Measurements from ENCODE around the gene VPS11.
A peak's percentile ranks its signal among the peaks of the same experiment; 100 is the strongest.

VPS11 gene

GRCh38 chr11:119088406-119088805 is 20.8 kb downstream of the VPS11 start:
- no peak for DNase-seq (ENCODE audit: low read depth in 2 of 2)
- no peak overlapping the region for H3K4me3 ChIP-seq (replicated peaks in 1 of 2; ENCODE audit: low read depth in 2 of 2, low read length in 2 of 2)
- TF ChIP-seq CTCF (IDR thresholded peaks at IDR 0.05; ENCODE audit: low read depth, low read length), result no peak

GRCh38 chr11:119089319-119089718 is 21.7 kb downstream of the VPS11 start:
- no peak overlapping the region for H3K4me3 ChIP-seq (replicated peaks in 1 of 2; ENCODE audit: low read depth in 2 of 2, low read length in 2 of 2)
- no peak for DNase-seq (ENCODE audit: low read depth in 2 of 2)
- TF ChIP-seq CTCF (IDR thresholded peaks at IDR 0.05; ENCODE audit: low read depth, low read length), result no peak

GRCh38 chr11:119091178-119091577 is 23.6 kb downstream of the VPS11 start:
- TF ChIP-seq CTCF (IDR thresholded peaks at IDR 0.05; ENCODE audit: low read depth, low read length), result no peak
- DNase-seq (ENCODE audit: low read depth in 2 of 2), result peak in 1 of 2 donors; percentile 27
- H3K4me3 ChIP-seq (replicated peaks in 1 of 2; ENCODE audit: low read depth in 2 of 2, low read length in 2 of 2), result no peak overlapping the region

- peak overlapping the region in 1 of 2 donors; percentile 81 for H3K4me3 ChIP-seq (replicated peaks in 1 of 2; ENCODE audit: low read depth in 2 of 2, low read length in 2 of 2)
- TF ChIP-seq CTCF (IDR thresholded peaks at IDR 0.05; ENCODE audit: low read depth, low read length), result no peak
- DNase-seq (ENCODE audit: low read depth in 2 of 2), result no peak
These were observed 24.6 kb downstream of the VPS11 start for GRCh38 chr11:119091966-119092879.

- peak overlapping the region; percentile 73 to 81 for H3K4me3 ChIP-seq (replicated peaks in 1 of 2; ENCODE audit: low read depth in 2 of 2, low read length in 2 of 2)
- TF ChIP-seq CTCF (IDR thresholded peaks at IDR 0.05; ENCODE audit: low read depth, low read length), result no peak
- peak; percentile 34 to 41 for DNase-seq (ENCODE audit: low read depth in 2 of 2)
These were observed 25.5 kb downstream of the VPS11 start for GRCh38 chr11:119092880-119093842.

GRCh38 chr11:119093942-119094815 is 26.6 kb downstream of the VPS11 start:
- peak overlapping the region; percentile 73 to 81 for H3K4me3 ChIP-seq (replicated peaks in 1 of 2; ENCODE audit: low read depth in 2 of 2, low read length in 2 of 2)
- peak; percentile 44 to 58 for DNase-seq (ENCODE audit: low read depth in 2 of 2)
- TF ChIP-seq CTCF (IDR thresholded peaks at IDR 0.05; ENCODE audit: low read depth, low read length), result no peak

Data from cardiac fibroblast (primary cell).